ENCODE measurements around the gene ENPP7. TPM values are rescaled to one million over a fixed set of nuclear protein-coding genes. Genes with fewer than 3 reads are reported as not detected.

The ENPP7 gene
- polyA plus RNA-seq, 1 donor (not counting 4 experiments of a cell fraction or from before 2014, with no cell fraction given): not detected

GRCh38 chr17:79698146-79698846 lies 32.4 kb upstream of the ENPP7 start:
- Histone ChIP-seq H3K4me3 (ENCODE audit: control insufficient read depth in 2 of 3, extremely low read depth in 1 of 3, insufficient read depth in 2 of 3, low read depth in 1 of 3, low read length in 3 of 3) (no peak overlapping the region), H2AFZ (ENCODE audit: control insufficient read depth, low read length) (no peak overlapping the region), H3K27ac (ENCODE audit: control insufficient read depth, insufficient read depth, low read length) (no peak overlapping the region), H3K79me2 (ENCODE audit: control insufficient read depth, insufficient read depth, low read length) (no peaks in the 10 kb centered on the region), H3K4me2 (ENCODE audit: control insufficient read depth, extremely low read depth, insufficient read depth, low read depth, low read length) (no peak overlapping the region), H3K36me3 (ENCODE audit: control insufficient read depth in 2 of 2, extremely low read depth in 1 of 2, insufficient read depth in 2 of 2, low read length in 2 of 2) (no peaks in the 10 kb centered on the region), H4K20me1 (ENCODE audit: control insufficient read depth, extremely low read depth, insufficient read depth, low read length) (no peaks in the 10 kb centered on the region), H3K9me3 (ENCODE audit: control insufficient read depth, low read depth, low read length) (no peaks in the 10 kb centered on the region), H3K27me3 (ENCODE audit: control insufficient read depth, extremely low read depth, insufficient read depth, low read length) (peaks cover 25% of the 10 kb centered on the region), H3K9ac (ENCODE audit: control insufficient read depth, extremely low read depth, insufficient read depth, low read length) (no peak overlapping the region), H3K4me1 (ENCODE audit: control insufficient read depth, extremely low read depth, insufficient read depth, low read length) (no peaks in the 10 kb centered on the region), H3K9me1 (ENCODE audit: control insufficient read depth, extremely low read depth, insufficient read depth, low read length) (no peaks in the 10 kb centered on the region)
- dilution Hi-C loops (cut with MboI; ENCODE audit: extremely low pct_ligation_motif_present, low sequenced_read_pairs): no loop called here
- no peak for TF ChIP-seq EZH2 (IDR thresholded peaks at IDR 0.05; ENCODE audit: low read length)
- TF ChIP-seq CTCF (optimal IDR thresholded peaks at IDR 0.05 in 1 of 3, IDR thresholded peaks at IDR 0.05 in 1 of 3, conservative IDR thresholded peaks at IDR 0.05 in 1 of 3; ENCODE audit: extremely low read depth in 1 of 3, insufficient read depth in 2 of 3, low read length in 3 of 3): no peak
- no peak for FAIRE-seq
- no peak for DNase-seq (ENCODE audit: low read depth, low spot score)

GRCh38 chr17:79699386-79700036 lies 31.2 kb upstream of the ENPP7 start:
- no peak for TF ChIP-seq EZH2 (IDR thresholded peaks at IDR 0.05; ENCODE audit: low read length)
- no peak for TF ChIP-seq CTCF (optimal IDR thresholded peaks at IDR 0.05 in 1 of 3, IDR thresholded peaks at IDR 0.05 in 1 of 3, conservative IDR thresholded peaks at IDR 0.05 in 1 of 3; ENCODE audit: extremely low read depth in 1 of 3, insufficient read depth in 2 of 3, low read length in 3 of 3)
- no peak overlapping the region for H2AFZ ChIP-seq (ENCODE audit: control insufficient read depth, low read length)
- H3K27me3 ChIP-seq (ENCODE audit: control insufficient read depth, extremely low read depth, insufficient read depth, low read length): peaks cover 30% of the 10 kb centered on the region
- H3K4me2 ChIP-seq (ENCODE audit: control insufficient read depth, extremely low read depth, insufficient read depth, low read depth, low read length): no peak overlapping the region
- no peaks in the 10 kb centered on the region for H3K79me2 ChIP-seq (ENCODE audit: control insufficient read depth, insufficient read depth, low read length)
- dilution Hi-C loops (cut with MboI; ENCODE audit: extremely low pct_ligation_motif_present, low sequenced_read_pairs): no loop called here
- no peaks in the 10 kb centered on the region for H3K4me1 ChIP-seq (ENCODE audit: control insufficient read depth, extremely low read depth, insufficient read depth, low read length)
- H3K36me3 ChIP-seq (ENCODE audit: control insufficient read depth in 2 of 2, extremely low read depth in 1 of 2, insufficient read depth in 2 of 2, low read length in 2 of 2): no peaks in the 10 kb centered on the region
- no peaks in the 10 kb centered on the region for H3K9me1 ChIP-seq (ENCODE audit: control insufficient read depth, extremely low read depth, insufficient read depth, low read length)
- no peak overlapping the region for H3K27ac ChIP-seq (ENCODE audit: control insufficient read depth, insufficient read depth, low read length)
- H3K9ac ChIP-seq (ENCODE audit: control insufficient read depth, extremely low read depth, insufficient read depth, low read length): no peak overlapping the region
- no peaks in the 10 kb centered on the region for H3K9me3 ChIP-seq (ENCODE audit: control insufficient read depth, low read depth, low read length)
- no peak for DNase-seq (ENCODE audit: low read depth, low spot score)
- no peaks in the 10 kb centered on the region for H4K20me1 ChIP-seq (ENCODE audit: control insufficient read depth, extremely low read depth, insufficient read depth, low read length)
- FAIRE-seq: no peak
- H3K4me3 ChIP-seq (ENCODE audit: control insufficient read depth in 2 of 3, extremely low read depth in 1 of 3, insufficient read depth in 2 of 3, low read depth in 1 of 3, low read length in 3 of 3): no peak overlapping the region
